ACHN (cell line): ENCODE measurements around the gene DDX1.

ENCODE experiments used
- DNase-seq: peaks from one replicate; pipeline ENCODE4 v3.0.0-alpha.2; 2015
- in situ Hi-C: cut with HindIII; loops from 2 replicates; pipeline ENCODE4 v1.10.0; 2017; ENCODE audit warnings: low sequenced_read_pairs, low pct_ligation_motif_present, low pct_unique_long_range_greater_than_20kb

The DDX1 gene

GRCh38 chr2:15588329-15588919, 3.2 kb upstream of the DDX1 start:
- DNase-seq = peak; percentile 68
- in situ Hi-C loops = no loop called here

- in situ Hi-C loops = no loop called here
- DNase-seq = no peak
These were observed 336 bp upstream of the DDX1 start for GRCh38 chr2:15591373-15591691.

DNA sequence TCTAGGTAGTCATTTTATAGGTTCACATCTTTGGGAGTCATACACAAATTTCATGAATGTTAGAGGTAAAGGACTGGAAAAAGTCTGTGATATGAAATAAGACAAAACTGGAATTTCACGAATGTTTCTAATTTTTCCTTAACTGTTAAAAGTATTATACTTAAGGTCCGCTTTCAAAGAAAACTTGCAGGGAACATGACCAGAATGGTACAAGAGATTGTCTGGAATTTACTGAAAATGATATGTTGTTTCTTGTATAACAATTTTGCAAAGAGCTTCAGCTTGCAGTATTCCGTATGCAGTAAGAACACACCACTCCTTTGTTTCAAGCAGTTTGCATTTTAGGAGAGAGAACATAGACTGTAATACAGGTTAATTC, 1.6 kb downstream of the DDX1 start:
- in situ Hi-C loops = no loop called here
- DNase-seq = no peak

DNA sequence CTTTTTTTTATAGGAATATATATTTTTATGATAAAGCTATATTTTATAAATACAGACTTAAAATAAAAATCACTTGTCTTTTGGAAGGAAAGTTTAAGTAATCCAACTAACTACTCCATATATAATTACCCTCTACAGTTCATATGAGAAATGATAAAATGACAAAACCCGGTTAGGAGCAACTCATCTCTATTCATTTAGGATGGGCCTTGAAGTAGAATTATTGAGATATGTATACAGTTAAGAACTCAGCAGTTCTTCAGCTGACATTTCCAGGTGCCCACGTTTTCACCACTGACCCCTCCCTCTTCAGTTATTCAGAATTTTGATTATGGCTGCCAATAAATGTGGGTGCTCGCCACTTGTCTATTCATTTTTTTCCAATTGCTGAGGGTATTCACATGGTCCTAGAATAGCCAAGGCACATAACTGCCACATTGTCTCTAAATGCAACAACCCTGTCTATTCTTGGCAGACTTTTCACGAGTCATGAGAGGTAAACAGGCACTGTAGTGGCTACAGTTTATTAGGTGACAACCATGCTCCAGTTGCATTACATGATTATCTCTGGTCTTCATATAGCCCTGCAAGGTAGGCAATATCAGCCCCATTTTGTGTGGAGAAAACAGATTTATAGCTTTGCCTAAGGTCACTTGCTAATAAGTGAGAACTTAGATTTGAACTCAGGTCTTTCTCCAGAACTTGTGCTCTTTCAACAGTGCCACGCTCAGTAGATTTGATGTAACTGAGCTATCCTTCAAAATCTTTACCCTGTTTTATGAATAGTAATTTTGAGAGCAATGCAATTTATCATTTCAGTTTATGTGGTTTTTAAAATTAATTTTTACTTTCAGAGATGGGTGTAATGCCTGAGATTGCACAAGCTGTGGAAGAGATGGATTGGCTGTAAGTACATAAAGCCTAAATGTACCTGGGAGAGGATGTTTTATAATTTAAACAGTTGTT, 2.9 kb downstream of the DDX1 start:
- DNase-seq = no peak
- in situ Hi-C loops = no loop called here

- no peak for DNase-seq
- in situ Hi-C loops = no loop called here
These were observed 3.8 kb downstream of the DDX1 start for GRCh38 chr2:15595342-15595905.

GRCh38 chr2:15595936-15596335, 4.3 kb downstream of the DDX1 start:
- in situ Hi-C loops = no loop called here
- DNase-seq = no peak

DNA sequence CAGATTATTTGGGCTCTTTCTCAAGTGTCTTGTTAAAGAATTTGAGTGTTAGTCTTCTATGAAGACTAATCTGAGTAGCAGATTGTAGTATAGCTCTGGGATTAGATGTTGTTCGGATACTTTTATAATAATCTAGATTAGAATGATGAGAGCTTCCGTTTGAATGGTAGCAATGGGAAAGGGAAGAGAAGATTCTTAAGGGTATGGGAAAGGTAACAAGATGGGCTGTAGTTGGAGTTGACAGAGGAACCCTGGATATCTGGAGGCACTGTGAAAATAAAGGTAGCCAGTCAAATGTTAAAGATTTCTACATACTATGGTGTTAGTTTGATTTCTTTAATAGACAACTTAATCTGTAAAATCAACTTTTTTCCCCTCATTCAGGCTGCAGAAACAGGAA, 4.7 kb downstream of the DDX1 start:
- in situ Hi-C loops = no loop called here
- DNase-seq = no peak

GRCh38 chr2:15596968-15597367, 5.3 kb downstream of the DDX1 start:
- DNase-seq = no peak
- in situ Hi-C loops = no loop called here

DNA sequence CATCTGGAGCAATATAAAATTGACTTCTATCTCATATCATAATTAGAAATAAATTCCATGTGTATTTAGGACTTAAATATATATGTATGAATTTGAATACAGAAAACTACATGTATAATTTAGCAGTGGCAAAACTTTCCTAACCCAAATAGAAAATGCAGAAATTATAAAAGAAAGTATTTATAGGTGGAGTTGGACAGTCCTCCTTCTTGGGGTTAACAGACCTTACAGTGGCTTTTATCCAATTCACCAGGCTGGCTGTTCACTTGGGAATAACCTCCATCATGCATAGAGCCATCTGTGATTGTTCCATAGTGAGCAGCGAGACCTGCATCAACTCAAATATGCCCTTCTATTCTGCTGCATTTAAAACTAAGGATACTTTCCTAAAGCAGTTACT, 8.3 kb downstream of the DDX1 start:
- no peak for DNase-seq
- in situ Hi-C loops = no loop called here

GRCh38 chr2:15601681-15602080, 10.0 kb downstream of the DDX1 start:
- no peak for DNase-seq
- in situ Hi-C loops = no loop called here

DNA sequence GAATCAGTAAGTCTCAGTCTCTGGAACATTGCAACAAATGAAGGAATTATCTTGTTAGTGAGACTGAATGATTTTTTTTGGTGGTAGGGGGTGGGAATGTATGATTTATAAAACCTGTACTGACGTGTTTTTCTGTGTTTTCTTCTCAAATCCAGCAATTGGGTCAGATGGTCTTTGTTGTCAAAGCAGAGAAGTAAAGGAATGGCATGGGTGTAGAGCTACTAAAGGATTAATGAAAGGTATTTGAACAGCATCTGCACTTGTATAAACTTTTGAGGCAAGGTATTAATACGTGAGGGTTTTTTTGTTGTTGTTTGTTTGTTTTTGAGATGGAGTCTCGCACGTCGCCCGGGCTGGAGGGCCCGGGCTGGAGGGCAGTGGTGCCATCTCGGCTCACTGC, 10.7 kb downstream of the DDX1 start:
- no peak for DNase-seq
- in situ Hi-C loops = no loop called here

DNA sequence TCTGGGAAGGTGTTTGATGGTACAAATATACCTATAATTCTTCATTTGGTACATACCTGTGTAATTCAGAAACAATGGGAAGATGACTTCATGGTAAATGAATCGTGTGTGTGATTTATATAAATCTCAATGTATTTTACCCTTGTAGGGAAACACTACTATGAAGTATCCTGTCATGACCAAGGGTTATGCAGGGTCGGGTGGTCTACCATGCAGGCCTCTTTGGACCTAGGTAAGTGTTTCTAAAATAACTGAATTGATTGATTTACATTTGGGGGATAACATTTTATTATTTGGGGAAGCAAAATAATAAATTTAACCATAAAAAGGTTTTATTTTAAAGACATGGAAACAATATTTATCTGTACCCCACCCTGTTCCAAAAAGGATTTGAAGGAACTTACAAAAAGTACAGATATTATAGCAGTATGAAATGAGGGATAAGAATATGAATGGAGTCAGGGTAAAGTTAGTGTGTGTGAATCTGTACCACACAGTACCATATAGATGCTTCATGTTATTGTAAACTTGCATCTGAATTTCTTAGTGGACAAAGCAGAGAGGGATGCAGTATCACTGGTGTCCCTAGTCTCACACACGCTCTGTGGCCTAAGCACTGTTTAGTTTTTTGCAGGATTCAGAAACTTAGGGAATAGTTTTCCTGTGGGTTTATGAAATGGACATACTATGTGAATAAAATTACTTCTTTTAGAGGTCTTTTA, 11.5 kb downstream of the DDX1 start:
- DNase-seq = no peak
- in situ Hi-C loops = no loop called here

DNA sequence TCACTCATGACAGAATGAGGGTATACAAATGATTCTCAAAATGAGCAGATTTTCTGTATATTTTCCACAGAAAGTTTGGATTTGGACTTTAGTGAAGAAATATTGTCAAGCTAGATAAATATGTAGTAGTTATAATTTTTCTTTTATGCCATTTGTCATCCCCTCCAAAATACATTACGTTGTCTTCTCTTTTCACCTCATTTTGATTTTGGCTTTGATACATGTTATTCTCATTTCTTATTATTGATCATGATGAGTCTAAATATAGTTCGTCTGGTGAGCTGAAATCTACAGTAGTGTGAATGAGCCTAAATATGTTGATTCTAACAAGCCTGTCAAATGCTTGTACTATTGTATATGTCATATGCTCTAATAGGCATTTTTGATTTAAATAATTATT, 12.3 kb downstream of the DDX1 start:
- in situ Hi-C loops = no loop called here
- DNase-seq = no peak

- DNase-seq = no peak
- in situ Hi-C loops = no loop called here
These were observed 14.1 kb downstream of the DDX1 start for GRCh38 chr2:15605721-15606120.

GRCh38 chr2:15606481-15607441, 15.1 kb downstream of the DDX1 start:
- in situ Hi-C loops = no loop called here

DNA sequence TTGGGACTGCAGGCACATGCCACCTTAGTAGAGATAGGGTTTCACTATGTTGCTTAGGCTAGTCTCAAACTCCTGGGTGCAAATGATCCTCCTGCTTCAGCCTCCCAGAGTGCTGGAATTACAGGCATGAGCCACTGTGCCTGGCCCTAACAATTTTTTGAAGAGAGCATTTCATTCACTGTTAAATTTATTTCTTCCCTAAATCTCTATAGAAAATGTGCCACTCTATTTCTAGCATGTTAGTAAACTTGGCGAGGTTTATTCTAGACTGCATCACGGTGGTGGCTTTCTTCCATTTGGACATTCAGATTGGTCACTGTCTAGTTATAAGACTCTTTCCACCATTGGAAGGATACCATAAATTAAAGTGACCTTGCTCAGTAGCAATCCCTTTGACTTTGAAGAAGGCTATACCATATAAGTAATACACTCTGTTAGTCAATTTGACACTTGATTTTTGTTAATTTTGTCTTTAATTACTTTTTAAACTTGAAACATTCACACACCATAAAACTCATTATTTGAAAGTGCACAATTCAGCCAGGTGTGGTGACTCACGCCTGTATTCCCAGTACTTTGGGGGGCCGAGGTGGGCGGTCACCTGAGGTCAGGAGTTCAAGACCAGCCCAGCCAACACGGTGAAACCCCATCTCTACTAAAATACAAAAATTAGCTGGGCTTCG, 16.2 kb downstream of the DDX1 start:
- no peak for DNase-seq
- in situ Hi-C loops = no loop called here

More at GRCh38 chr2:15606481-15607441, 15.1 kb downstream of the DDX1 start:
- no peak for DNase-seq

DNA sequence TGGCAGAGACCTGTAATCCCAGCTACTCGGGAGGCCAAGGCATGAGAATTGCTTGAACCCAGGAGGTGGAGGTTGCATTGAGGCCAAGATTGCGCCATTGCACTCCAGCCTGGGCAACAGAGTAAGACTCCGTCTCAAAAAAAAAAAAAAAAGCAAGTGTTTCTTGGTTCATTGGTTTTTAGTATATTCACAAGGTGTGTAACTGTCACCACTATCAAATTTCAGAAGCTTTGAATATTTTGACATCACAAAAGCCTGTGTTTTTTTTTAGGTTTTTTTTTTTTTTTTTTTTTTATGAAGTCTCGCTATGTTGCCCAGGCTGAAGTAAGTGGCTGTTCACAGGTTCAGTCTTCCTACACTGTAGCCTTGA, 16.7 kb downstream of the DDX1 start:
- in situ Hi-C loops = no loop called here
- DNase-seq = no peak
